Epithelial cell of esophagus (primary cell): ENCODE measurements around the gene CSKMT.

ENCODE experiments used
- DNase-seq: peaks from one replicate; pipeline ENCODE4 v3.0.0; 2010; ENCODE audit warnings: low read depth
- H3K4me3 ChIP-seq: 2 replicates; pipeline ENCODE4 v1.5.1; 2011; ENCODE audit warnings: mild to moderate bottlenecking, low read length, control low read depth
- CTCF ChIP-seq: IDR thresholded peaks from 2 replicates; pipeline ENCODE4 v1.5.1; 2011; ENCODE audit warnings: low read depth, mild to moderate bottlenecking, low read length, control low read depth, inconsistent platforms; ENCODE audit not compliant: insufficient read depth; ENCODE audit errors: missing control alignments

CSKMT gene

GRCh38 chr11:62627713-62628112 lies 37.4 kb upstream of the CSKMT start:
- peak; percentile 26 for DNase-seq
- no peak overlapping the region for H3K4me3 ChIP-seq
- TF ChIP-seq CTCF, result peak; percentile 21

GRCh38 chr11:62632492-62632891 lies 32.6 kb upstream of the CSKMT start:
- DNase-seq, result no peak
- H3K4me3 ChIP-seq, result no peak overlapping the region
- no peak for TF ChIP-seq CTCF

GRCh38 chr11:62644220-62644619 lies 20.9 kb upstream of the CSKMT start:
- no peak for DNase-seq
- TF ChIP-seq CTCF, result no peak
- no peak overlapping the region for H3K4me3 ChIP-seq

GRCh38 chr11:62645671-62645945 lies 19.5 kb upstream of the CSKMT start:
- no peak for DNase-seq
- peak overlapping the region; percentile 79 for H3K4me3 ChIP-seq
- no peak for TF ChIP-seq CTCF

- TF ChIP-seq CTCF, result no peak
- DNase-seq, result peak; percentile 99
- H3K4me3 ChIP-seq, result peak within 1 kb of the TSS; percentile 79
Observed at GRCh38 chr11:62645946-62646824, 18.9 kb upstream of the CSKMT start, which contains the start of gene GANAB. Gene GANAB, minus strand, starts transcription at chr11:62646613. Its CDS starts 14 bp downstream, at chr11:62646599.

- no peak overlapping the region for H3K4me3 ChIP-seq
- DNase-seq, result no peak
- no peak for TF ChIP-seq CTCF
Observed at GRCh38 chr11:62646825-62647608, 18.1 kb upstream of the CSKMT start.
